GM12878 (cell line): ENCODE results near the gene RFLNA. TPM values are rescaled to one million over a fixed set of nuclear protein-coding genes. Genes with fewer than 3 reads are reported as not detected.

ENCODE experiments used
- ATAC-seq: fragments of 200-7000 bp; cut with Tn5 transposase; 3 replicates; pipeline ENCODE4 v1.9.1; 2020; ENCODE audit warnings: mild to moderate bottlenecking, moderate library complexity
- BruUV-seq: library from RNA; stranded (reverse); fragments of 400-500 nt; replicated peaks from 2 replicates; lab custom pipeline; 2021; lab: Mats Ljungman, UMichigan
- CTCF ChIA-PET: fragments of 300-600 bp; sonication (Branson Sonifier 250); formaldehyde crosslinking; extraction: SDS; loops from one replicate; lab custom pipeline; 2021; ENCODE audit warnings: inconsistent platforms; lab: Yijun Ruan, JAX
- POLR2A ChIA-PET: fragments of 350-600 bp; formaldehyde crosslinking; extraction: SDS; loops from one replicate; lab custom pipeline; 2021; ENCODE audit warnings: inconsistent platforms; lab: Charles Lee
- RAD21 ChIA-PET: fragments of 300-600 bp; sonication (Branson Sonifier 250); formaldehyde crosslinking; loops from one replicate; lab custom pipeline; 2023; ENCODE audit warnings: antibody characterized with exemption; ENCODE audit not compliant: unreplicated experiment; lab: Charles Lee
- SMC1A ChIA-PET: fragments of 300-600 bp; sonication (Branson Sonifier 250); formaldehyde crosslinking; loops from one replicate; lab custom pipeline; 2023; ENCODE audit not compliant: unreplicated experiment, uncharacterized antibody; lab: Charles Lee
- DNase-seq: peaks from one replicate; pipeline ENCODE4 v3.0.0-alpha.2; 2011; ENCODE audit warnings: low read depth, low spot score
- FAIRE-seq: peaks from 3 replicates; lab custom pipeline; 2011; peaks lifted over from hg19 to GRCh38; lab: Jason Lieb, UNC
- H2AFZ ChIP-seq: 2 replicates; pipeline ENCODE4 v1.6.0; 2011; ENCODE audit warnings: low read depth, low read length, control low read depth; ENCODE audit not compliant: control insufficient read depth
- H3K27ac ChIP-seq: 2 replicates; pipeline ENCODE4 v1.5.1; 2011; ENCODE audit warnings: control low read depth; ENCODE audit not compliant: control insufficient read depth, insufficient read depth
- H3K27me3 ChIP-seq, 2 experiments: replicated peaks in 1 of 2; 2 replicates each; pipeline versions ENCODE4 v1.6.0 to v1.6.1; 2011; ENCODE audit warnings: low read length in 1 of 2; ENCODE audit not compliant: control insufficient read depth in 2 of 2, insufficient read depth in 2 of 2
- H3K36me3 ChIP-seq, 2 experiments: 2 replicates each; pipeline ENCODE4 v1.5.1; 2011; ENCODE audit warnings: low read length in 1 of 2; ENCODE audit not compliant: control insufficient read depth in 2 of 2, insufficient read depth in 2 of 2
- H3K4me1 ChIP-seq: 2 replicates; pipeline ENCODE4 v1.6.1; 2011; ENCODE audit warnings: mild to moderate bottlenecking, low read length, moderate library complexity, mixed read lengths; ENCODE audit not compliant: control insufficient read depth, insufficient read depth
- H3K4me2 ChIP-seq: 2 replicates; pipeline ENCODE4 v1.6.0; 2011; ENCODE audit warnings: control low read depth; ENCODE audit not compliant: control insufficient read depth, insufficient read depth
- H3K4me3 ChIP-seq: fragments of 200-600 bp; sonication (generic); 2 replicates; pipeline ENCODE4 v1.5.1; 2016
- H3K79me2 ChIP-seq: 2 replicates; pipeline ENCODE4 v1.6.0; 2011; ENCODE audit warnings: low read length; ENCODE audit not compliant: control insufficient read depth, insufficient read depth
- H3K9ac ChIP-seq: 2 replicates; pipeline ENCODE4 v1.8.0; 2011; ENCODE audit warnings: low read length, control low read depth, mixed read lengths; ENCODE audit not compliant: control insufficient read depth, insufficient read depth
- H3K9me3 ChIP-seq: replicated peaks from 3 replicates; pipeline ENCODE4 v1.5.1; 2011; ENCODE audit warnings: mild to moderate bottlenecking, low read length; ENCODE audit not compliant: control insufficient read depth, insufficient read depth
- H4K20me1 ChIP-seq: 2 replicates; pipeline ENCODE4 v1.6.0; 2011; ENCODE audit not compliant: control insufficient read depth, insufficient read depth
- BRCA1 ChIP-seq: IDR thresholded peaks from 2 replicates; pipeline ENCODE4 v1.6.1; 2011; ENCODE audit warnings: low read depth, low read length, improper control_type of control experiment
- CEBPB ChIP-seq, 2 experiments: fragments of 150-350 bp in 1 of 2; IDR thresholded peaks; 2 replicates each; pipeline ENCODE4 v1.6.1; 2012 to 2014; ENCODE audit warnings: low read depth in 2 of 2, low read length in 2 of 2, borderline replicate concordance in 1 of 2, inconsistent platforms in 1 of 2
- HDAC2 ChIP-seq: fragments of 200-600 bp; sonication (generic); IDR thresholded peaks from 2 replicates; pipeline ENCODE4 v1.6.1; 2017
- HDGF ChIP-seq: fragments of 450-650 bp; IDR thresholded peaks from 2 replicates; pipeline ENCODE4 v1.6.1; 2016; ENCODE audit warnings: antibody characterized with exemption
- IKZF1 ChIP-seq: fragments of 450-650 bp; conservative IDR thresholded peaks from 2 replicates; pipeline ENCODE4 v1.6.1; 2017; ENCODE audit warnings: antibody characterized with exemption, mild to moderate bottlenecking
- KDM1A ChIP-seq: fragments of 200-600 bp; sonication (generic); IDR thresholded peaks from 2 replicates; pipeline ENCODE4 v1.6.1; 2016; ENCODE audit warnings: borderline replicate concordance
- NBN ChIP-seq: fragments of 450-650 bp; IDR thresholded peaks from 2 replicates; pipeline ENCODE4 v1.6.1; 2016
- NFYA ChIP-seq: IDR thresholded peaks from 2 replicates; pipeline ENCODE4 v1.6.1; 2011; ENCODE audit warnings: low read depth, mild to moderate bottlenecking, low read length, improper control_type of control experiment, borderline replicate concordance
- PBX3 ChIP-seq: IDR thresholded peaks from 2 replicates; pipeline ENCODE4 v1.6.1; 2011; ENCODE audit warnings: mild to moderate bottlenecking, low read depth, low read length, moderate library complexity; ENCODE audit not compliant: insufficient replicate concordance
- POLR2AphosphoS5 ChIP-seq: IDR thresholded peaks from 2 replicates; pipeline ENCODE4 v1.6.1; 2011; ENCODE audit warnings: mild to moderate bottlenecking, low read length, inconsistent platforms
- SIX5 ChIP-seq: IDR thresholded peaks from 2 replicates; pipeline ENCODE4 v1.6.1; 2011; ENCODE audit warnings: mild to moderate bottlenecking, low read depth, low read length, moderate library complexity; ENCODE audit not compliant: severe bottlenecking
- YBX1 ChIP-seq: fragments of 450-650 bp; IDR thresholded peaks from 2 replicates; pipeline ENCODE4 v1.6.1; 2016; ENCODE audit warnings: antibody characterized with exemption
- ZNF274 ChIP-seq: IDR thresholded peaks from one replicate; pipeline ENCODE4 v1.8.0; 2011; ENCODE audit not compliant: insufficient read length, insufficient read depth
- ZSCAN29 ChIP-seq: fragments of 450-650 bp; IDR thresholded peaks from 2 replicates; pipeline ENCODE4 v1.6.1; 2017; ENCODE audit warnings: mild to moderate bottlenecking, moderate library complexity
- WGBS: methylation state at CpG from one replicate; pipeline ENCODE4 v1.1.6; 2016; ENCODE audit warnings: low lambda C conversion rate; ENCODE audit not compliant: insufficient replicate concordance, insufficient coverage; ENCODE audit errors: missing lambda C conversion rate; 5-methylcytosine and 5-hydroxymethylcytosine counted together
- in situ Hi-C: fragments of 300-500 bp; cut with MboI; formaldehyde crosslinking; loops from 9 replicates; pipeline ENCODE4 v1.14.3; 2018; ENCODE audit warnings: mixed read lengths
- intact Hi-C: fragments of 100-400 bp; cut with micrococcal nuclease; formaldehyde crosslinking; loops from one replicate; pipeline ENCODE4 v1.14.2; 2022; ENCODE audit not compliant: unreplicated experiment
- polyA plus RNA-seq, 11 experiments: library from polyadenylated mRNA; depleted of rRNA in 4 of 11; unstranded in 6 of 11; stranded (reverse) in 5 of 11; fragments of >200 nt; fragmentation: Nextera tagmentation in 4 of 11; fragmentation: Illumina TruSeq in 1 of 11; extraction: Ambion mirVana in 4 of 11; extraction: Trizol in 1 of 11; gene quantifications; 1 replicate in 1 of 11; 2 replicates in 10 of 11; pipeline versions ENCODE4 v1.2.1 to v1.2.3, GENCODE V29; 2011 to 2016; ENCODE audit warnings: inconsistent platforms in 2 of 11, missing spikeins in 2 of 11, low read depth in 1 of 11
- total RNA-seq, 4 experiments: library from RNA; depleted of rRNA in 3 of 4; stranded (reverse); fragments of >200 nt in 3 of 4; fragmentation: Illumina TruSeq in 1 of 4; extraction: Trizol in 1 of 4; gene quantifications; 2 replicates each; pipeline versions ENCODE4 v1.2.1 to v1.2.3, GENCODE V29; 2013 to 2021
- TF ChIP-seq, protein P1 (sequence below): fragments of 450-650 bp; formaldehyde crosslinking; IDR thresholded peaks from 2 replicates; pipeline ENCODE4 v1.4.0; 2020; ENCODE audit warnings: mild to moderate bottlenecking, moderate library complexity
- TF ChIP-seq, protein P2 (sequence below): fragments of 450-650 bp; IDR thresholded peaks from 2 replicates; pipeline ENCODE4 v1.6.1; 2018; ENCODE audit warnings: borderline replicate concordance, mild to moderate bottlenecking; ENCODE audit not compliant: partially characterized antibody

RFLNA gene
- total and polyA plus RNA-seq, 10 of the 15 experiments (the other 5 are each of a cell fraction or from before 2014, with no cell fraction given): 0.08 TPM; not detected in 9

DNA sequence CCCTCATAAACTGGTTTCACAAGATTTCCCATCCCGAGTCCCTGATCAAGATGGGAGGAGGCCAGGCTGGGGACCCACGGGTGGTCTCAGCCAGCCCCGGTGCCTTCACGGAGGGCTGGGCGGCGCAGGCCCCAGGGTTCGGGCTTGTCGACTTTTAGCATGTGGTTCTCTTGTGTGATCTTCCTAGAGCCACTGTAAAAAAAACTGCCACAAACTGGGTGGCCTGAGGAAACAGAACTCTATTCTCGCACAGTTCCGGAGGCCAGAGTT is 12.6 kb downstream of the RFLNA start:
- FAIRE-seq: no peak
- Histone ChIP-seq H3K4me2 (no peak overlapping the region), H3K9me3 (no peaks in the 10 kb centered on the region), H3K27me3 (no peaks in the 10 kb centered on the region; a peak in 1 of 4 replicates), H3K27ac (no peak overlapping the region), H3K4me1 (no peaks in the 10 kb centered on the region), H3K4me3 (no peak overlapping the region), H3K79me2 (no peaks in the 10 kb centered on the region), H3K36me3 (no peaks in the 10 kb centered on the region), H2AFZ (no peak overlapping the region), H4K20me1 (no peaks in the 10 kb centered on the region), H3K9ac (no peak overlapping the region)
- ATAC-seq: no peak
- 59% methylated on average over 10 of the region's 10 CpGs for WGBS
- no peak for TF ChIP-seq BRCA1
- no peak for TF ChIP-seq HDGF
- no peak for TF ChIP-seq PBX3
- TF ChIP-seq ZNF274: no peak
- no peak for TF ChIP-seq NBN
- no peak for TF ChIP-seq KDM1A
- TF ChIP-seq NFYA: no peak
- TF ChIP-seq, protein P1, sequence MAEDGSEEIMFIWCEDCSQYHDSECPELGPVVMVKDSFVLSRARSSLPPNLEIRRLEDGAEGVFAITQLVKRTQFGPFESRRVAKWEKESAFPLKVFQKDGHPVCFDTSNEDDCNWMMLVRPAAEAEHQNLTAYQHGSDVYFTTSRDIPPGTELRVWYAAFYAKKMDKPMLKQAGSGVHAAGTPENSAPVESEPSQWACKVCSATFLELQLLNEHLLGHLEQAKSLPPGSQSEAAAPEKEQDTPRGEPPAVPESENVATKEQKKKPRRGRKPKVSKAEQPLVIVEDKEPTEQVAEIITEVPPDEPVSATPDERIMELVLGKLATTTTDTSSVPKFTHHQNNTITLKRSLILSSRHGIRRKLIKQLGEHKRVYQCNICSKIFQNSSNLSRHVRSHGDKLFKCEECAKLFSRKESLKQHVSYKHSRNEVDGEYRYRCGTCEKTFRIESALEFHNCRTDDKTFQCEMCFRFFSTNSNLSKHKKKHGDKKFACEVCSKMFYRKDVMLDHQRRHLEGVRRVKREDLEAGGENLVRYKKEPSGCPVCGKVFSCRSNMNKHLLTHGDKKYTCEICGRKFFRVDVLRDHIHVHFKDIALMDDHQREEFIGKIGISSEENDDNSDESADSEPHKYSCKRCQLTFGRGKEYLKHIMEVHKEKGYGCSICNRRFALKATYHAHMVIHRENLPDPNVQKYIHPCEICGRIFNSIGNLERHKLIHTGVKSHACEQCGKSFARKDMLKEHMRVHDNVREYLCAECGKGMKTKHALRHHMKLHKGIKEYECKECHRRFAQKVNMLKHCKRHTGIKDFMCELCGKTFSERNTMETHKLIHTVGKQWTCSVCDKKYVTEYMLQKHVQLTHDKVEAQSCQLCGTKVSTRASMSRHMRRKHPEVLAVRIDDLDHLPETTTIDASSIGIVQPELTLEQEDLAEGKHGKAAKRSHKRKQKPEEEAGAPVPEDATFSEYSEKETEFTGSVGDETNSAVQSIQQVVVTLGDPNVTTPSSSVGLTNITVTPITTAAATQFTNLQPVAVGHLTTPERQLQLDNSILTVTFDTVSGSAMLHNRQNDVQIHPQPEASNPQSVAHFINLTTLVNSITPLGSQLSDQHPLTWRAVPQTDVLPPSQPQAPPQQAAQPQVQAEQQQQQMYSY (CRISPR knock-in tag): no peak
- TF ChIP-seq POLR2AphosphoS5: no peak
- no peak for TF ChIP-seq IKZF1
- TF ChIP-seq, protein P2, sequence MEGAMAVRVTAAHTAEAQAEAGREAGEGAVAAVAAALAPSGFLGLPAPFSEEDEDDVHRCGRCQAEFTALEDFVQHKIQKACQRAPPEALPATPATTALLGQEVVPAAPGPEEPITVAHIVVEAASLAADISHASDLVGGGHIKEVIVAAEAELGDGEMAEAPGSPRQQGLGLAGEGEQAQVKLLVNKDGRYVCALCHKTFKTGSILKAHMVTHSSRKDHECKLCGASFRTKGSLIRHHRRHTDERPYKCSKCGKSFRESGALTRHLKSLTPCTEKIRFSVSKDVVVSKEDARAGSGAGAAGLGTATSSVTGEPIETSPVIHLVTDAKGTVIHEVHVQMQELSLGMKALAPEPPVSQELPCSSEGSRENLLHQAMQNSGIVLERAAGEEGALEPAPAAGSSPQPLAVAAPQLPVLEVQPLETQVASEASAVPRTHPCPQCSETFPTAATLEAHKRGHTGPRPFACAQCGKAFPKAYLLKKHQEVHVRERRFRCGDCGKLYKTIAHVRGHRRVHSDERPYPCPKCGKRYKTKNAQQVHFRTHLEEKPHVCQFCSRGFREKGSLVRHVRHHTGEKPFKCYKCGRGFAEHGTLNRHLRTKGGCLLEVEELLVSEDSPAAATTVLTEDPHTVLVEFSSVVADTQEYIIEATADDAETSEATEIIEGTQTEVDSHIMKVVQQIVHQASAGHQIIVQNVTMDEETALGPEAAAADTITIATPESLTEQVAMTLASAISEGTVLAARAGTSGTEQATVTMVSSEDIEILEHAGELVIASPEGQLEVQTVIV: no peak
- TF ChIP-seq SIX5: no peak
- TF ChIP-seq YBX1: no peak
- TF ChIP-seq HDAC2: no peak
- TF ChIP-seq CEBPB (IDR thresholded peaks at IDR 0.05; ENCODE audit: borderline replicate concordance in 1 of 2, low read depth in 2 of 2, low read length in 2 of 2): no peak
- TF ChIP-seq ZSCAN29: no peak
- CTCF ChIA-PET: no interaction called here
- no TSS peak for BruUV-seq
- intact Hi-C loops (no loop called here), in situ Hi-C loops (no loop called here)
- POLR2A ChIA-PET: no interaction called here
- DNase-seq: no peak
- RAD21 ChIA-PET: no interaction called here
- SMC1A ChIA-PET: no interaction called here
